HG03354 (cell line): ENCODE measurements around the gene DYRK1B.

ENCODE experiments used
- ATAC-seq: cut with Tn5 transposase; IDR thresholded peaks from one replicate; pipeline ENCODE4 v1.9.1; 2021; ENCODE audit warnings: mild to moderate bottlenecking; ENCODE audit not compliant: unreplicated experiment, poor library complexity, severe bottlenecking

Gene DYRK1B

GRCh38 chr19:39865186-39865585 lies 31.2 kb upstream of the DYRK1B start:
- ATAC-seq, result no peak

DNA sequence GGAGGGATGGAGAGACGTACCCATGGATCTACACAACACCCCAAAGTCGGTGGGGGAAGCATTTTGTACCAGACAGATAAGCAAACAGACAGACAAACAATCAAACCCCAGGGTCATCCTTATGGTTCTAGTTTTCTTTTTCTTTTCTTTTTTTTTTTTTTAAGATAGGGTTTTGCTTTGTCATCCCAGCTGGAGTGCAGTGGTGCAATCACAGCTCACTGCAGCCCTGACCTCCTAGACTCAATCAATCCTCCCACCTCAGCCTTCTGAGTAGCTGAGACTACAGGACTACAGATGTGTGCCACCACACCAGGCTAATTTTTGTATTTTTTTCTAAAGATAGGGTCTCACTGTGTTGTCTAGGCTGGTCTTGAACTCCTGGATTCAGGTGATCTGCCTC lies 30.2 kb upstream of the DYRK1B start:
- ATAC-seq, result no peak

GRCh38 chr19:39858541-39858940 lies 24.6 kb upstream of the DYRK1B start:
- no peak for ATAC-seq

GRCh38 chr19:39852882-39853281 lies 18.9 kb upstream of the DYRK1B start:
- no peak for ATAC-seq

DNA sequence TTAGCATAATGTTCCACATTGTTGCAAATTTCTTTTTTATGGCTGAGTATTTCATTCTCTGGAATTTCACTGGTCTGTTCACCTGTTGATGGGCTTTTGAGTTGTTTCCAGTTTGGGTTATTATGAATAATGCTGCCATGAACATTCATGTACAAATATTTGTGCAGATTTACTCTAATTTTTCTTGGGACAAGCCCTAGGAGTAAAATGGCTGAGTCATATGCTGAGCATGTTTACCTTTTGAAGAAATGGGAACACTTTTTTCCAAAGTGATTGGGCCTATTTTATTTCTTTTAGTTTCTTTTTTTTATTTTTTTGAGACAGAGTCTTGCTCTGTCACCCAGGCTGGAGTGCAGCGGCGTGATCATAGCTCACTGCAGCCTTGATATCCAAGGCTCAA lies 16.9 kb upstream of the DYRK1B start:
- no peak for ATAC-seq

- ATAC-seq, result no peak
Measured at GRCh38 chr19:39848392-39848791, 14.4 kb upstream of the DYRK1B start.

GRCh38 chr19:39847525-39847924 lies 13.6 kb upstream of the DYRK1B start:
- ATAC-seq, result no peak

GRCh38 chr19:39846678-39847486 lies 12.9 kb upstream of the DYRK1B start:
- no peak for ATAC-seq

GRCh38 chr19:39845933-39846677 lies 12.1 kb upstream of the DYRK1B start, which contains the start of gene FBL:
TSS of gene FBL (minus strand) at chr19:39846379. CDS start at chr19:39846300, 79 bp downstream.
- ATAC-seq, result peak; percentile 78

GRCh38 chr19:39845584-39845932 lies 11.6 kb upstream of the DYRK1B start:
- no peak for ATAC-seq

GRCh38 chr19:39845172-39845571 lies 11.2 kb upstream of the DYRK1B start:
- no peak for ATAC-seq

- no peak for ATAC-seq
Measured at GRCh38 chr19:39843919-39844793, 10.2 kb upstream of the DYRK1B start.

DNA sequence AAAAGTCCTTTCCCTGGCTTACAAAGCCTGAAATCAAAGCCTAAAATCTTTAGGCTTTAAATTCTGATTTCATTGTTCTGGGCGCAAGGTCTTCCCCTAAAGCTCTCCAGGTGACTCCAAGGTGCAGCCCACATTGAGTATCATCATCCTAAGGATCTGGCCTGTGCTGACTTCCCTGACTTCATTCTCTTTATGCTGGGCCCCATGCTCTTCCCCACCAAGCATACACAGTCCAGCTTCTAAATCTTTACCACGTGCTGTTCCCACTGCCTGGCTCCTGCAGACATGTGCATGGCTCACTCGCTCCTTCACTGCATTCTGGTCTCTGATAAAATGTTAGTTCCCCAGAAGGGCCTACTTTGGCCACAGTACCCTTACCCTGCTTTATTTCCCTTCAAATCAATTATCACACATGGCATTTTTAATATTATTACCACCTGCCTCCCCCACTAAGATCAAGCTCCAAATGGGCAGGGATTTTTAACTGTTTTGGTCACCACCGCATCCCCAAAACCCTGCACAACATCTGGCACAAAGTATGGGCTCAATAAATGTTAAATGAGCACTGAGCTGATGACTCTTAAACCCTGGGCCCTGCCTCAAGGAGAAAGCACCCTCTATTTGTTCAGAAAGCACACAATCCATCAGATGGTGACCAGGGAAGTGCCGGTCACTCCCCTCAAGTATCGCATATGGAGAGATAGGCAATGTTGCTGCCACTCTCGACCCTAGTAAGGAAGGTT lies 8.9 kb upstream of the DYRK1B start:
- ATAC-seq, result no peak

DNA sequence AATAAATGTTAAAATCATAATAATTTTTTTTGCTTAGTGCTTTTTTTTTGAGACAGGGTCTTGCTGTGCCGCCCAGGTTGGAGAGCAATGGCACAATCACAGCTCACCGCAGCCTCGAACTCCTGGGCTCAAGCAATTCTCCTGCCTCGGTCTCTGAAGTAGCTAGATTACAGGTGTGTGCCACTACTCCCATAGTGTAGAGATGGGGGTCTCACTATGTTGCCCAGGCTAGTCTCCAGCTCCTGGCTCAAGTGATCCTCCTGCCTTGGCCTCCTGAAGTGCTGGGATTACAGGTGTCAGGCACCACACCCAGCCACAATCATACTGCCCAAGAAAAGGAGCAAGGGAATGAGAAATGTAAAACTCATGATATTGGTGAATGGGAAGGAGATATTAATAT lies 7.1 kb upstream of the DYRK1B start:
- no peak for ATAC-seq

GRCh38 chr19:39840492-39840891 lies 6.5 kb upstream of the DYRK1B start:
- ATAC-seq, result no peak

GRCh38 chr19:39839678-39840327 lies 5.8 kb upstream of the DYRK1B start:
- no peak for ATAC-seq

DNA sequence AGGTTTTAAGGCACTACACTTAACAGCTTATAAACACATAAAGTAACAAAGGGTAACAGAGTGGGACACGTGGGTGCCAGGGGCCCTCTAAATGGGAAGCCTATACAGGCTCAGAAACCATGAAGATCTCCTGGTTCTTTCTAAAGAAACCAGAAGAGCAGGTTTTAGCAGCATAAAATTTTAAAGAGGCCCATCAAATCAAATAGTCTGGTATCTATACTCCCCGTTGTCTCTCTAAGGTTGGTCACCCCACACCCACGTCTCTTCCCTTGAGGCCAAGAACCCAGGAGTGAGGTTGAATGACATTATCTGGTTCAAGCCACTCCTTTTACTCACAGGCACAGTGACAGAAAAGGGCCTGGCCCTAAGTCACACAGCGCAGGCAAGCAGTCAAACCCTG lies 4.6 kb upstream of the DYRK1B start:
- no peak for ATAC-seq

DNA sequence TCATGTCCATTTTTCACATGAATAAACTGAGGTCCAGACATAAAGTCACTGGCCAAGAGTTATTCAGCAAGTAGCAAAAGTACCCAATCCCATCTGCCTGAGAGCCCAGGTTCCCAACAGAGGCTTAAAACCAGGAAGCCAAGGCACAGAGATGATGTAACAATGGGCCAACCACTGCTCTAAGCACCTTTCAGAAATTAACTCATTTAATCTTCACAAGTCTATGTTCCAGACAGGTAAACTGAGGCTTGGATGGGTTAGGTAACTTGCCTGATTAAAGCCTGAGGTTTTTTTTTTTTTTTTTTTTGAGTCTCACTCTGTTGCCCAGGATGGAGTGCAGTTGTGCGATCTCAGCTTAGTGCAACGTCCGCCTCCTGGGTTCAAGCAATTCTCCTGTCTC lies 4.0 kb upstream of the DYRK1B start:
- ATAC-seq, result no peak

DNA sequence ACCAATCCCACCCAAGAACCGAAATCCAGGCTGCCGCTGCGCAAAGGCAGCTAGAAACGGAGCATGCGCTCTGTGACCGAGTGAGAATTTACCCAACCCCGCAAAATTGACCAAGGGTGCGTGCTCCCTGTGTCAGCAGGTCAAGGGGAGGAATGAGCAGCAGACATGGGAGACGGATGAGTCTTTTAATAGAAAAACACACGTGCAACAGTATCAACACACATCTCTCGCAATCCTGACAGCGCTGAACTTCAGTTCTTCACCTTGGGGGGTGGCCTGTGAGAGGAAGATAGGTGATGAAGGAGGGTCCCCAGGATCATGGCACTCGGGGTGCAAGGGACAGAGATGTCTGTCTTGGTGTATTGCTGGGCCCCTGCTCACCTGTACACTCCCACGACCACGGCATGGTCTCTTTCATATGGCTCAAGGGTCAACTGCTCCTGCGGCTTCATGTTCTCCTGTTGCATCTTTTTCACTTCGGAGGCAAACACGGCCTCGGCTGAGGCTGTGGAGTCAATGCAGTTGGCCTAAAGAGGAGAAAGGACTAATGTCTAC lies 402 bp upstream of the DYRK1B start:
- no peak for ATAC-seq
